DND-41 (cell line): Measurements from ENCODE around the gene XKR3.

Source experiments
- CTCF ChIP-seq: IDR thresholded peaks from 2 replicates; pipeline ENCODE4 v1.5.1; 2012; ENCODE audit warnings: borderline replicate concordance, low read length, moderate library complexity, mild to moderate bottlenecking; ENCODE audit not compliant: poor library complexity, severe bottlenecking; ENCODE audit errors: extremely low read depth
- EZH2 ChIP-seq: IDR thresholded peaks from 3 replicates; pipeline ENCODE4 v1.6.1; 2012; ENCODE audit warnings: borderline replicate concordance, low read depth, mild to moderate bottlenecking, moderate library complexity, low read length, inconsistent platforms; ENCODE audit not compliant: severe bottlenecking

- no peak for TF ChIP-seq CTCF
- no peak for TF ChIP-seq EZH2
Observed at GRCh38 chr22:16854631-16855030, 29.4 kb upstream of the XKR3 start.
